GM10248 (cell line): Measurements from ENCODE around the gene MGAT4B.
"Not testable (repeated sequence)": the region's sequence is repeated elsewhere in the genome, so short reads cannot be mapped to it uniquely, and the experiment has no call there.

Experiments used
- CTCF ChIA-PET: fragments of 300-600 bp; sonication (Branson Sonifier 250); formaldehyde crosslinking; extraction: SDS; loops from one replicate; lab custom pipeline; 2021; ENCODE audit warnings: antibody characterized with exemption; lab: Yijun Ruan, JAX
- POLR2A ChIA-PET: fragments of 350-650 bp; sonication (Branson Sonifier 250); formaldehyde crosslinking; extraction: SDS; loops from one replicate; lab custom pipeline; 2020; ENCODE audit warnings: antibody characterized with exemption; lab: Yijun Ruan, JAX
- DNase-seq: peaks from one replicate; pipeline ENCODE4 v3.0.0; 2012; ENCODE audit errors: extremely low spot score
- CTCF ChIP-seq: IDR thresholded peaks from 2 replicates; pipeline ENCODE4 v1.5.1; 2012; ENCODE audit warnings: mild to moderate bottlenecking, low read depth; ENCODE audit errors: extremely low read depth, missing control alignments, control extremely low read depth

MGAT4B gene

DNA sequence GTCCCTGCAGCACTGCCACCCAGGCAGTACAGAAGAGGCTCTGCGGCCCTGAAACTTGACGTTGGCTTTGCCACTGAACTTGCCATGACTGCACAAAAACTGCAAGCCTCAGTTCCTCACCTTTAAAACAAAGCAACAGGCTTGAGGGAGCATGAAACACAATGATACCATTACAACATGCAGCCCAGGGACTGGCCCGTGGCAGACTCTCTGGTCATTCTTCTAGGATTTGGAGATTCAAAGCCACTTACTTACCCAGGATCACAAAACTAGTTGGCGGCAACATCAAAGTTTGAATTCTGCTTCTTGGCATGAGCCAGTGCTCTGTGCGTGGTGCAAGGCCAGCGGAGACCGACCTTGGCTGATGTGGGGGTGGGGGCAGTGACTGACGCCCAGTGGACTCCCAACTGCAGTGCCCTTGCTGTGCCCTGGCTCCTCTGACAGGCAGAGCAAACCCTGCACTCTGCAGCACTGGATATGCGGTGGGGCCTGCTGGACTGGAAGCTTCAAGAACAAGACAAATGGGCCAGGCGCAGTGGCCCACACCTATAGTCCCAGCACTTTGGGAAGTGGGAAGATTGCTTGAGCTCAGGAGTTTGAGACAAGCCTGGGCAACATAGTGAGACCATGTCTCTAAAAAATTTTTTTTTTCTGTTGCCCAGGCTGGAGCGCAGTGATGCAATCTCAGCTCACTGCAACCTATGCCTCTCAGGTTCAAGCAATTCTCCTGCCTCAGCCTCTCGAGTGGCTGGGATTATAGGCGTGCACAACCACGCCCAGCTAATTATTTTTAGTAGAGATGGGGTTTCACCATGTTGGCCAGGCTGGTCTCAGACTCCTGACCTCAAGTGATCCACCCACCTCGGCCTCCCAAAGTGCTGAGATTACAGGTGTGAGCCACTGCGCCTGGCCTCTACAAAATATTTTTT lies 32.9 kb upstream of the MGAT4B start:
- ChIA-PET CTCF (no interaction called here), POLR2A (interaction anchor here (0.9 kb wide), 1 partner anchor 9 kb away, joined by 5 read pairs; no protein-coding TSS in a partner anchor)
- no peak for TF ChIP-seq CTCF
- DNase-seq, result no peak

DNA sequence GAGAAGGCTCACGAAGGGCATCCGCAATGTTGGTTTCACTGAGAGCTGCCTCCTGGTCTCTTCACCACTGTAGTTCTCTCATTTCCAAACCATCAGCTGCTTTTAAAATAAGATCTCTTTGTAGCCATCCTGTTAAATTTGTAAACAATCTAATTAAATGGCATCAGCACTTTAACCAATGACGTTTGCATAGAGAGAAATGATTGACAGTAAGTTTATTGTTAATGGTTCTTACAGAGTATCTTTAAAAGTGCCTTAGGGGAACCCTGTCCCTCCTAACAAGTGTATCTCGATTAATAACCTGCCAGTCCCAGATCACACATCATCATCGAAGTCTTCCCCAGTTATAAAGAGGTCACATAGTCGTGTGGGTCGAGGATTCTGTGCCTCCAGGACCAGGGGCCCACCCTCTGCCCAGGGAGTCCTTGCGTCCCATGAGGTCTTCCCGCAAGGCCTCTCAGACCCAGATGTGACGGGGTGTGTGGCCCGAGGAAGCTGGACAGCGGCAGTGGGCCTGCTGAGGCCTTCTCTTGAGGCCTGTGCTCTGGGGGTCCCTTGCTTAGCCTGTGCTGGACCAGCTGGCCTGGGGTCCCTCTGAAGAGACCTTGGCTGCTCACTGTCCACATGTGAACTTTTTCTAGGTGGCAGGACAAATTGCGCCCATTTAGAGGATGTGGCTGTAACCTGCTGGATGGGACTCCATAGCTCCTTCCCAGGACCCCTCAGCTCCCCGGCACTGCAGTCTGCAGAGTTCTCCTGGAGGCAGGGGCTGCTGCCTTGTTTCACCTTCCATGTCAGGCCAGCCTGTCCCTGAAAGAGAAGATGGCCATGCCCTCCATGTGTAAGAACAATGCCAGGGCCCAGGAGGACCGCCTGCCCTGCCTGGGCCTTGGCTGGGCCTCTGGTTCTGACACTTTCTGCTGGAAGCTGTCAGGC lies 30.7 kb upstream of the MGAT4B start:
- TF ChIP-seq CTCF, result no peak
- ChIA-PET CTCF (interaction anchor here (1.1 to 2.3 kb wide), 5 partner anchors 9 to 140 kb away, joined by 3 to 6 read pairs (median 3); no protein-coding TSS in a partner anchor), POLR2A (interaction anchor here (0.6 to 1.0 kb wide), 2 partner anchors 17 to 214 kb away, joined by 3 to 5 read pairs; partner anchors contain the start of genes HNRNPH1 and SQSTM1)
- DNase-seq, result no peak

DNA sequence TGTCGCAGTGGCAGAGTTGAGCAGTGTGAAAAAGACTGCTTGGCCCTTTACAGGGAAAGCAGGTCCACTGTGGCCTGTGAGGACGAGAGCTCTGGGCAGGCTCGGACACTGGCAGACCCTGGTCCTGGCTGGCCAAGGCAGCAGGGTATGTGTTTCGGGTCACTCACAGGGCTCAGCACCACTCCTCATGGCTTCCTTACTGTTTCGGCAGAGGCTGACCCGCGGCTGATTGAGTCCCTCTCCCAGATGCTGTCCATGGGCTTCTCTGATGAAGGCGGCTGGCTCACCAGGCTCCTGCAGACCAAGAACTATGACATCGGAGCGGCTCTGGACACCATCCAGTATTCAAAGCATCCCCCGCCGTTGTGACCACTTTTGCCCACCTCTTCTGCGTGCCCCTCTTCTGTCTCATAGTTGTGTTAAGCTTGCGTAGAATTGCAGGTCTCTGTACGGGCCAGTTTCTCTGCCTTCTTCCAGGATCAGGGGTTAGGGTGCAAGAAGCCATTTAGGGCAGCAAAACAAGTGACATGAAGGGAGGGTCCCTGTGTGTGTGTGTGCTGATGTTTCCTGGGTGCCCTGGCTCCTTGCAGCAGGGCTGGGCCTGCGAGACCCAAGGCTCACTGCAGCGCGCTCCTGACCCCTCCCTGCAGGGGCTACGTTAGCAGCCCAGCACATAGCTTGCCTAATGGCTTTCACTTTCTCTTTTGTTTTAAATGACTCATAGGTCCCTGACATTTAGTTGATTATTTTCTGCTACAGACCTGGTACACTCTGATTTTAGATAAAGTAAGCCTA lies 29.8 kb upstream of the MGAT4B start:
- no peak for TF ChIP-seq CTCF
- ChIA-PET POLR2A (interaction anchor here (0.6 to 1.0 kb wide), 2 partner anchors 16 to 213 kb away, joined by 3 to 5 read pairs; partner anchors contain the start of genes HNRNPH1 and SQSTM1), CTCF (interaction anchor here (0.7 to 2.3 kb wide), 6 partner anchors 10 to 139 kb away, joined by 3 to 6 read pairs (median 3); no protein-coding TSS in a partner anchor)
- DNase-seq, result peak; percentile 58

DNA sequence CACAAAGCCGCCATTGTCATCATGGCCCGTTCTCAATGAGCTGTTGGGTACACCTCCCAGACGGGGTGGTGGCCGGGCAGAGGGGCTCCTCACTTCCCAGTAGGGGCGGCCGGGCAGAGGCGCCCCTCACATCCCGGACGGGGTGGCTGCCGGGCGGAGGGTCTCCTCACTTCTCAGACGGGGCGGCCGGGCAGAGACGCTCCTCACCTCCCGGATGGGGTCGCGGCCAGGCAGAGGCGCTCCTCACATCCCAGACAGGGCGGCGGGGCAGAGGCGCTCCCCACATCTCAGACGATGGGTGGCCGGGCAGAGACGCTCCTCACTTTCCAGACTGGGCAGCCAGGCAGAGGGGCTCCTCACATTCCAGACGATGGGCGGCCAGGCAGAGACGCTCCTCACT lies 28.2 kb upstream of the MGAT4B start:
- POLR2A ChIA-PET, CTCF ChIA-PET, DNase-seq: not testable (repeated sequence)

GRCh38 chr5:179834120-179834519 lies 27.5 kb upstream of the MGAT4B start:
- no peak for TF ChIP-seq CTCF
- CTCF ChIA-PET, result no interaction called here
- POLR2A ChIA-PET, result no interaction called here
- no peak for DNase-seq

DNA sequence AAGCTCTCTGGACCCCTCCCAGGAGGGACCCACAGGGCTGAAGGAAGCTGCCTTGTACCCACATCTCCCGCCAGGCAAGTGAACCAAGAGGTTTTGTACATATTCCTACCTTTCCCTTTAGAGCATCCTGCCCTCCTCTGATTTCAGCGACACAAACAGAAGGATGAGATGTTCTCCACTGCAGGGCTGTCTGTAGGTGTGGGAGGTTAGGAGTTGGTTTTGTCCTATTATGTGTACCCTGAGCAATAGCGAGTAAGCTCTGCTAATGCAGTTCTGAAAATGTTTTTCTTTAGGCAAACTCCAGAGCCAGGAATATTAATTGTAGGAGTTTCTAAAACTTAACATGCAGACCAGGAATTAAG lies 27.0 kb upstream of the MGAT4B start:
- CTCF ChIA-PET, result no interaction called here
- no peak for DNase-seq
- POLR2A ChIA-PET, result interaction anchor here (0.8 to 3.6 kb wide), 2 partner anchors 11 to 14 kb away, joined by 3 to 13 read pairs; partner anchors contain the start of gene SQSTM1
- no peak for TF ChIP-seq CTCF
